Astrocyte (in vitro differentiated cells and primary cell): ENCODE measurements around the gene TARDBP. TPM values are rescaled to one million over a fixed set of nuclear protein-coding genes. Genes with fewer than 3 reads are reported as not detected.

Source experiments
- DNase-seq: peaks from one replicate; pipeline ENCODE4 v3.0.0-alpha.2; 2010; ENCODE audit warnings: low read depth
- FAIRE-seq: peaks from 2 replicates; lab custom pipeline; 2011; peaks lifted over from hg19 to GRCh38; lab: Jason Lieb, UNC
- H2AFZ ChIP-seq: 2 replicates; pipeline ENCODE4 v1.6.0; 2012; ENCODE audit warnings: low read depth, low read length, inconsistent platforms
- H3K27ac ChIP-seq: 2 replicates; pipeline ENCODE4 v1.5.1; 2011; ENCODE audit warnings: low read depth, low read length, inconsistent platforms
- H3K27me3 ChIP-seq: 2 replicates; pipeline ENCODE4 v1.6.0; 2011; ENCODE audit warnings: low read length, inconsistent platforms; ENCODE audit not compliant: insufficient read depth
- H3K36me3 ChIP-seq: 2 replicates; pipeline ENCODE4 v1.5.1; 2011; ENCODE audit warnings: low read length, inconsistent platforms; ENCODE audit not compliant: insufficient read depth
- H3K4me1 ChIP-seq: 2 replicates; pipeline ENCODE4 v1.5.1; 2011; ENCODE audit warnings: low read length, inconsistent platforms; ENCODE audit not compliant: insufficient read depth
- H3K4me2 ChIP-seq: 2 replicates; pipeline ENCODE4 v1.6.0; 2012; ENCODE audit warnings: low read length, inconsistent platforms
- H3K4me3 ChIP-seq: 2 replicates; pipeline ENCODE4 v1.5.1; 2011; ENCODE audit warnings: low read depth, mild to moderate bottlenecking, low read length, inconsistent platforms; ENCODE audit not compliant: insufficient read depth
- H3K79me2 ChIP-seq: 2 replicates; pipeline ENCODE4 v1.6.0; 2012; ENCODE audit warnings: mild to moderate bottlenecking, low read length, inconsistent platforms; ENCODE audit not compliant: insufficient read depth
- H3K9ac ChIP-seq: 2 replicates; pipeline ENCODE4 v1.6.0; 2012; ENCODE audit warnings: mild to moderate bottlenecking, low read length, inconsistent platforms
- H3K9me3 ChIP-seq: 2 replicates; pipeline ENCODE4 v1.5.1; 2012; ENCODE audit warnings: low read depth, mild to moderate bottlenecking, low read length, inconsistent platforms; ENCODE audit not compliant: insufficient read depth
- H4K20me1 ChIP-seq: 2 replicates; pipeline ENCODE4 v1.6.0; 2012; ENCODE audit warnings: low read length, inconsistent platforms; ENCODE audit not compliant: insufficient read depth
- H3K27ac Mint-ChIP-seq: one replicate; pipeline ENCODE4 v1.8.0; 2021; ENCODE audit warnings: mild to moderate bottlenecking, mixed read lengths; ENCODE audit not compliant: unreplicated experiment
- H3K27me3 Mint-ChIP-seq: one replicate; pipeline ENCODE4 v1.8.0; 2021; ENCODE audit warnings: low read depth, mixed read lengths; ENCODE audit not compliant: unreplicated experiment
- H3K36me3 Mint-ChIP-seq: one replicate; pipeline ENCODE4 v1.8.0; 2021; ENCODE audit warnings: low read depth, mixed read lengths; ENCODE audit not compliant: unreplicated experiment
- H3K4me1 Mint-ChIP-seq: one replicate; pipeline ENCODE4 v1.8.0; 2021; ENCODE audit warnings: low read depth, mixed read lengths; ENCODE audit not compliant: unreplicated experiment
- H3K4me3 Mint-ChIP-seq: one replicate; pipeline ENCODE4 v1.8.0; 2021; ENCODE audit warnings: mild to moderate bottlenecking, moderate library complexity, mixed read lengths; ENCODE audit not compliant: unreplicated experiment
- H3K9me3 Mint-ChIP-seq: one replicate; pipeline ENCODE4 v1.8.0; 2021; ENCODE audit warnings: mild to moderate bottlenecking, mixed read lengths; ENCODE audit not compliant: unreplicated experiment
- CTCF ChIP-seq: IDR thresholded peaks from 2 replicates; pipeline ENCODE4 v1.5.1; 2011; ENCODE audit warnings: low read depth, mild to moderate bottlenecking, inconsistent platforms, low read length, moderate library complexity; ENCODE audit not compliant: insufficient read depth
- EZH2 ChIP-seq: IDR thresholded peaks from 2 replicates; pipeline ENCODE4 v1.6.1; 2012; ENCODE audit warnings: mild to moderate bottlenecking, low read length, inconsistent platforms; ENCODE audit not compliant: insufficient read depth
- total RNA-seq: library from RNA; stranded (reverse); gene quantifications from 2 replicates; pipeline ENCODE4 v1.2.1, GENCODE V29; 2021

The TARDBP gene
- total RNA-seq, 1 donor from 2014 or later, result 148 TPM

GRCh38 chr1:11019971-11020370, 7.5 kb downstream of the TARDBP start:
- Histone ChIP-seq H3K9ac (no peak overlapping the region), H3K4me2 (no peak overlapping the region), H3K79me2 (peaks cover 58% of the 10 kb centered on the region), H3K27me3 (no peaks in the 10 kb centered on the region), H3K27ac (no peak overlapping the region), H3K4me1 (no peaks in the 10 kb centered on the region), H3K9me3 (no peaks in the 10 kb centered on the region), H4K20me1 (peaks cover 87% of the 10 kb centered on the region), H3K4me3 (no peak overlapping the region), H3K36me3 (peaks cover 65% of the 10 kb centered on the region), H2AFZ (no peak overlapping the region)
- no peaks in the 10 kb centered on the region for H3K27me3 Mint-ChIP-seq
- H3K9me3 Mint-ChIP-seq, result no peaks in the 10 kb centered on the region
- FAIRE-seq, result no peak
- H3K4me3 Mint-ChIP-seq, result no peak overlapping the region
- no peaks in the 10 kb centered on the region for H3K4me1 Mint-ChIP-seq
- no peak overlapping the region for H3K27ac Mint-ChIP-seq
- H3K36me3 Mint-ChIP-seq, result peaks cover 17% of the 10 kb centered on the region
- TF ChIP-seq EZH2 (no peak), CTCF (no peak)
- no peak for DNase-seq

GRCh38 chr1:11023201-11023600, 10.7 kb downstream of the TARDBP start:
- Histone ChIP-seq H3K79me2 (peaks cover 40% of the 10 kb centered on the region), H3K4me1 (no peaks in the 10 kb centered on the region), H3K4me2 (no peak overlapping the region), H3K4me3 (no peak overlapping the region), H4K20me1 (peaks cover 79% of the 10 kb centered on the region), H3K27ac (no peak overlapping the region), H3K27me3 (no peaks in the 10 kb centered on the region), H3K9me3 (no peaks in the 10 kb centered on the region), H3K36me3 (peaks cover 77% of the 10 kb centered on the region), H2AFZ (no peak overlapping the region), H3K9ac (no peak overlapping the region)
- H3K4me3 Mint-ChIP-seq, result no peak overlapping the region
- peaks cover 27% of the 10 kb centered on the region for H3K36me3 Mint-ChIP-seq
- no peaks in the 10 kb centered on the region for H3K27me3 Mint-ChIP-seq
- DNase-seq (no peak), FAIRE-seq (no peak)
- no peaks in the 10 kb centered on the region for H3K9me3 Mint-ChIP-seq
- TF ChIP-seq CTCF (no peak), EZH2 (no peak)
- H3K4me1 Mint-ChIP-seq, result peaks cover 4% of the 10 kb centered on the region
- H3K27ac Mint-ChIP-seq, result no peak overlapping the region

GRCh38 chr1:11024154-11024873, 11.9 kb downstream of the TARDBP start:
- no peak overlapping the region for H3K4me3 Mint-ChIP-seq
- H2AFZ ChIP-seq, result no peak overlapping the region
- H3K27me3 Mint-ChIP-seq, result no peaks in the 10 kb centered on the region
- no peak overlapping the region for H3K27ac Mint-ChIP-seq
- DNase-seq (no peak), FAIRE-seq (no peak)
- no peak for TF ChIP-seq CTCF
- no peak for TF ChIP-seq EZH2
- peaks cover 4% of the 10 kb centered on the region for H3K4me1 Mint-ChIP-seq
- H3K36me3 Mint-ChIP-seq, result peaks cover 23% of the 10 kb centered on the region
- H3K4me1 ChIP-seq, result no peaks in the 10 kb centered on the region
- no peaks in the 10 kb centered on the region for H3K9me3 ChIP-seq
- H3K9ac ChIP-seq, result no peak overlapping the region
- peaks cover 66% of the 10 kb centered on the region for H3K36me3 ChIP-seq
- no peak overlapping the region for H3K4me3 ChIP-seq
- H3K4me2 ChIP-seq, result no peak overlapping the region
- peaks cover 68% of the 10 kb centered on the region for H4K20me1 ChIP-seq
- no peaks in the 10 kb centered on the region for H3K27me3 ChIP-seq
- no peak overlapping the region for H3K27ac ChIP-seq
- H3K9me3 Mint-ChIP-seq, result no peaks in the 10 kb centered on the region
- H3K79me2 ChIP-seq, result peaks cover 29% of the 10 kb centered on the region
